Vagina (tissue), 2 donors: Measurements from ENCODE around the gene PPFIA2.

Experiments used
- CTCF ChIP-seq, 3 experiments: fragments of 450-650 bp in 2 of 3; fragments of 200-600 bp in 1 of 3; sonication (generic) in 1 of 3; IDR thresholded peaks; one replicate each; pipeline ENCODE4 v1.5.1; 2017 to 2019; ENCODE audit warnings: antibody characterized with exemption in 3 of 3, mild to moderate bottlenecking in 2 of 3, moderate library complexity in 2 of 3
- POLR2A ChIP-seq, 2 donors: fragments of 450-650 bp; IDR thresholded peaks; one replicate each; pipeline ENCODE4 v1.6.1; 2017; ENCODE audit warnings: antibody characterized with exemption in 2 of 2, mild to moderate bottlenecking in 2 of 2, moderate library complexity in 2 of 2
- POLR2AphosphoS5 ChIP-seq, 2 donors: sonication (generic); formaldehyde crosslinking; IDR thresholded peaks; one replicate each; pipeline ENCODE4 v1.9.0; 2017; ENCODE audit warnings: antibody characterized with exemption in 2 of 2, mild to moderate bottlenecking in 2 of 2, low read depth in 1 of 2; ENCODE audit not compliant: insufficient read depth in 1 of 2

DNA sequence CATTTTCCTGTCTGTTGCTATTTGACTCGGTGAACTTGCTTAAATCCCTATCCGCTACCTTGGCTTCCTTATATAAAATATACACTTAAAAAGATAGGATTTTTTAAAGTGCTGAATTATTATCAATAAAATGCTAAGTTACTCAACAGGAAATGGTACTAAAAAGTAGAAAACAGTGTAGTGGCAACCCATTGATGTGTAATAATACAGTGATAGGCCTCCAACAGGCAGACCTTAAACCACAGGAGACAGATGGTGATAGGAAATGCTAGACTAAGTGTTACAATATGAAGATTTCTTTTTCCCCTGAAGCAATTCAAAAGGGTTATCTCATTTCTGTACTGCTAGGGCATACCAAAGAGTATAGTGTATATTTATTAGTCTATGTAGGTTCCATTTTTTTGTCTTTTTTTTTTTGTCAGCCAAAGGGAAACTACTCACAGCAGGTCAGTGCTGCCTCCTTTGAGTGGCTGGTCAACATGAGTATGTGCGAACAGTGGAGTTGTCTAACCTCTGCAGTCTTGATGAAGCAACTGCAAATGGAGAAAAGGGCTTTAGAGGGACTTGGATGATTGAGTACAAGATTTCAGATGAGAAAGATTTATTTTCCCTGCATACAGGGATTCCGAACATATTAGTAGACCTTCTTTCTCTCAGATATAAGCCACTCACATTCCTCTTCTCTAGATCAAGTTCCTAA, 497.5 kb downstream of the PPFIA2 start:
- TF ChIP-seq POLR2A (IDR thresholded peaks at IDR 0.05) (no peak), CTCF (IDR thresholded peaks at IDR 0.05) (no peak), POLR2AphosphoS5 (IDR thresholded peaks at IDR 0.05; ENCODE audit: insufficient read depth in 1 of 2, low read depth in 1 of 2) (no peak)
